Measurements from ENCODE around the gene FRAS1.

- TF ChIP-seq YY1 (IDR thresholded peaks at IDR 0.05; ENCODE audit: low read depth, low read length) (no peak), EZH2 (IDR thresholded peaks at IDR 0.05; ENCODE audit: low read depth, low read length, severe bottlenecking) (no peak), GTF2F1 (IDR thresholded peaks at IDR 0.05; ENCODE audit: borderline replicate concordance, low read depth, low read length) (no peak), POLR2A (IDR thresholded peaks at IDR 0.05; ENCODE audit: control extremely low read depth in 1 of 2, low read depth in 2 of 2, low read length in 2 of 2) (no peak), SRF (IDR thresholded peaks at IDR 0.05; ENCODE audit: low read depth, low read length) (no peak)
Measured at GRCh38 chr4:78426972-78427371, 369.8 kb downstream of the FRAS1 start.

Measured in H1 (cell line).